ENCODE results near the gene USB1.

- TF ChIP-seq CTCF (IDR thresholded peaks at IDR 0.05; ENCODE audit: poor library complexity) (peak; percentile 74), EZH2 (IDR thresholded peaks at IDR 0.05; ENCODE audit: borderline replicate concordance) (no peak)
Measured at GRCh38 chr16:58000706-58001676, at the start of gene USB1.
